NT2/D1 (cell line): ENCODE results near the gene STAT2.

Source experiments
- SUZ12 ChIP-seq: IDR thresholded peaks from 2 replicates; pipeline ENCODE4 v1.6.1; 2011; ENCODE audit not compliant: insufficient read length, insufficient read depth; ENCODE audit errors: extremely low read depth
- YY1 ChIP-seq: IDR thresholded peaks from 2 replicates; pipeline ENCODE4 v1.6.1; 2011; ENCODE audit not compliant: insufficient read length, insufficient read depth

DNA sequence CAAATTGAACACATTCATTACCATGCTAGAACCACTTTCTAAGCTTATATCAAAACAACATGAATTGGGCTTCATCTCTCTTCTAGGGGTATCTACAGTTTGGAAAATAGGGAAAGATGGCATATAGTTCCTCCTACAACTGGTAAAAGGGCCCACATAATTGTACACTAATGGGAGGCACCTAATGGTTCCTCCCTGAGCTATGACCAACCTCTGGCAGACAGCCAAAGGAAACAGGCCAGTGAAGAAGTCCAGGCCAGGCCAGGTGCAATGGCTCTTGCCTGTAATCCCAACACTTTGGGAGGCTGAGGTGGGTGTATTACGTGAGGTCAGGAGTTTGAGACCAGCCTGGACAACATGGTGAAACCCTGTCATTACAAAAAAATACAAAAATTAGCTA, 26.0 kb upstream of the STAT2 start:
- TF ChIP-seq YY1 = no peak
- no peak for TF ChIP-seq SUZ12
